ENCODE measurements around the gene NFKBIL1. TPM values are rescaled to one million over a fixed set of nuclear protein-coding genes. Genes with fewer than 3 reads are reported as not detected.

The NFKBIL1 gene
- polyA plus RNA-seq, 1 of the 3 experiments (the other 2 are of a cell fraction): 17.1 TPM

DNA sequence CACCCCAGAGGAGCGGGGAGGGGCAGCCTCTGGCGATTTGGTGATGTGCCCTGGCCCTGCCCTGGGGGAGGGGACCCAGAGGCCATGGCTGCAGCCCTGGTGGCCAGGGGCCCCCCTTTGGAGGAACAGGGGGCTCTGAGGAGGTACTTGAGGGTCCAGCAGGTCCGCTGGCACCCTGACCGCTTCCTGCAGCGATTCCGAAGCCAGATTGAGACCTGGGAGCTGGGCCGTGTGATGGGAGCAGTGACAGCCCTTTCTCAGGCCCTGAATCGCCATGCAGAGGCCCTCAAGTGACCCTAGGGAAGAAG is 10.9 kb downstream of the NFKBIL1 start:
- Histone ChIP-seq H3K4me3 (ENCODE audit: low read depth in 2 of 2, low read length in 1 of 2) (no peak overlapping the region), H3K9me2 (no peaks in the 10 kb centered on the region), H3K36me3 (replicated peaks in 1 of 2; ENCODE audit: control insufficient read depth in 1 of 2, insufficient read depth in 2 of 2, low read length in 1 of 2) (peaks cover 26 to 31% of the 10 kb centered on the region in 2 experiments), H3F3A (replicated peaks; ENCODE audit: insufficient read depth) (peaks cover 27% of the 10 kb centered on the region), H2AFZ (ENCODE audit: low read depth) (no peak overlapping the region), H4K20me1 (ENCODE audit: insufficient read depth) (no peaks in the 10 kb centered on the region), H3K27me3 (ENCODE audit: insufficient read depth) (no peaks in the 10 kb centered on the region), H3K4me1 (ENCODE audit: control insufficient read depth in 1 of 2, insufficient read depth in 2 of 2, low read depth in 1 of 2, low read length in 1 of 2) (peaks cover 0 to 20% of the 10 kb centered on the region in 2 experiments; a peak in 3 of 4 replicates), H3K4me2 (no peak overlapping the region), H3K79me2 (ENCODE audit: insufficient read depth) (peaks cover 23% of the 10 kb centered on the region; the same call in 1 of the 2 replicates), H3K9me3 (no peaks in the 10 kb centered on the region), H3K9ac (no peak overlapping the region), H3K27ac (ENCODE audit: low read depth in 2 of 2, low read length in 1 of 2) (no peak overlapping the region)
- no peak for TF ChIP-seq ELF1 (IDR thresholded peaks at IDR 0.05)
- TF ChIP-seq TEAD4 (IDR thresholded peaks at IDR 0.05; ENCODE audit: borderline replicate concordance, insufficient read depth): no peak
- TF ChIP-seq TAF1 (IDR thresholded peaks at IDR 0.05; ENCODE audit: borderline replicate concordance, low read depth, low read length): no peak
- no peak for TF ChIP-seq MXI1 (IDR thresholded peaks at IDR 0.05; ENCODE audit: low read depth, low read length)
- TF ChIP-seq MEF2A (IDR thresholded peaks at IDR 0.05; ENCODE audit: borderline replicate concordance, low read depth): no peak
- TF ChIP-seq RXRA (IDR thresholded peaks at IDR 0.05; ENCODE audit: borderline replicate concordance, low read depth): no peak
- TF ChIP-seq, protein P1, sequence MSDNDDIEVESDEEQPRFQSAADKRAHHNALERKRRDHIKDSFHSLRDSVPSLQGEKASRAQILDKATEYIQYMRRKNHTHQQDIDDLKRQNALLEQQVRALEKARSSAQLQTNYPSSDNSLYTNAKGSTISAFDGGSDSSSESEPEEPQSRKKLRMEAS (IDR thresholded peaks at IDR 0.05; ENCODE audit: low read depth): no peak
- no peak for TF ChIP-seq CHD2 (IDR thresholded peaks at IDR 0.05; ENCODE audit: low read length, partially characterized antibody)
- no peak for TF ChIP-seq FOSL2 (IDR thresholded peaks at IDR 0.05; ENCODE audit: borderline replicate concordance, low read depth)
- TF ChIP-seq NFIC (IDR thresholded peaks at IDR 0.05; ENCODE audit: borderline replicate concordance): no peak
- TF ChIP-seq TCF12 (IDR thresholded peaks at IDR 0.05): no peak
- DNase-seq: no peak
- POLR2A ChIA-PET: no interaction called here
- 96% methylated on average over 3 of the region's 8 CpGs for WGBS (ENCODE audit: low lambda C conversion rate)
- CTCF ChIA-PET: interaction anchor here (1.0 to 5.7 kb wide), 4 partner anchors 10 to 40 kb away, joined by 3 to 29 read pairs (median 4); partner anchors contain the start of genes ATP6V1G2 and LTB

DNA sequence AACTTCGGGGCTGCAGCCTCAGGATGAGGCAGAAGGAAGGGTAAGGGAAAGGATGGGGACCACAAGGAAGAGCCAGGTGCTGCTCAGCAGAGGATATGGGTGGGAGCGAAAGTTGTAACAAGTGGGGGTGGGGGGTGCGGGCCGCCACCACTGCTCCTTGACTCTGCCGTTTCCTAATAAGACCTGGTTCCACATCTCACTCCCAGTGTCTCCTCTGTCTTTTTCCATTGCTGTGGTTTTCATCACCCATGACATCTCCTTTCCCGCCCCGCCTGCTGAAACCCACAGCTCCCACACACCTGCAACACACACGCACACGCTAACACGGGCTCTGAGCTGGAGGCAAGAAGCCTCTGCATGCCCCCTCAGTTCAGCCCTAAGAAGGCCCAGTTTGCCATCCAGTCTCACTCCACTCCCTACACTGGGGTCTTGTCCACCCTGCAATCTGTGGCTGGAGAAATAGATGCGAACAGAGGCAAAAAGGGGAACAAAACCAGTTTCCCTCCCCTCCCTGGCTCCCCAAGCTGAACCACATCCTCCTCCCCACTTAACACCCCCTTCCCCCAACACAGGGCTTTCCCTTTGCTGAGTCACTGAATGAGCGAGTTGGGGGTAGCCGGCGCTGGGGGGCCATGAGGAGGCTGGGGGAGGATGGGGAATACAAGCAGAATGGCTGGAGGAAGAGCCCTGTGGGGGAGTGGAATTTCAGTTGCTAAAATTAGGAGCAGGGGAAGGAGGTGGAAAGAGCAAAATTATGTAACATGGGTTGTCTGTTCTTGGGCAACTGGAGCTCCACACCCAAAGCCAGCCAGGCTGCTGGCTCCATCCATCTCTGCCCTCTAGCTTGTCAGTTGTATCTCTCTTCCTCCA is 11.5 kb downstream of the NFKBIL1 start:
- Histone ChIP-seq H3K4me2 (no peak overlapping the region), H3K9me2 (no peaks in the 10 kb centered on the region)
- TF ChIP-seq, protein P2, sequence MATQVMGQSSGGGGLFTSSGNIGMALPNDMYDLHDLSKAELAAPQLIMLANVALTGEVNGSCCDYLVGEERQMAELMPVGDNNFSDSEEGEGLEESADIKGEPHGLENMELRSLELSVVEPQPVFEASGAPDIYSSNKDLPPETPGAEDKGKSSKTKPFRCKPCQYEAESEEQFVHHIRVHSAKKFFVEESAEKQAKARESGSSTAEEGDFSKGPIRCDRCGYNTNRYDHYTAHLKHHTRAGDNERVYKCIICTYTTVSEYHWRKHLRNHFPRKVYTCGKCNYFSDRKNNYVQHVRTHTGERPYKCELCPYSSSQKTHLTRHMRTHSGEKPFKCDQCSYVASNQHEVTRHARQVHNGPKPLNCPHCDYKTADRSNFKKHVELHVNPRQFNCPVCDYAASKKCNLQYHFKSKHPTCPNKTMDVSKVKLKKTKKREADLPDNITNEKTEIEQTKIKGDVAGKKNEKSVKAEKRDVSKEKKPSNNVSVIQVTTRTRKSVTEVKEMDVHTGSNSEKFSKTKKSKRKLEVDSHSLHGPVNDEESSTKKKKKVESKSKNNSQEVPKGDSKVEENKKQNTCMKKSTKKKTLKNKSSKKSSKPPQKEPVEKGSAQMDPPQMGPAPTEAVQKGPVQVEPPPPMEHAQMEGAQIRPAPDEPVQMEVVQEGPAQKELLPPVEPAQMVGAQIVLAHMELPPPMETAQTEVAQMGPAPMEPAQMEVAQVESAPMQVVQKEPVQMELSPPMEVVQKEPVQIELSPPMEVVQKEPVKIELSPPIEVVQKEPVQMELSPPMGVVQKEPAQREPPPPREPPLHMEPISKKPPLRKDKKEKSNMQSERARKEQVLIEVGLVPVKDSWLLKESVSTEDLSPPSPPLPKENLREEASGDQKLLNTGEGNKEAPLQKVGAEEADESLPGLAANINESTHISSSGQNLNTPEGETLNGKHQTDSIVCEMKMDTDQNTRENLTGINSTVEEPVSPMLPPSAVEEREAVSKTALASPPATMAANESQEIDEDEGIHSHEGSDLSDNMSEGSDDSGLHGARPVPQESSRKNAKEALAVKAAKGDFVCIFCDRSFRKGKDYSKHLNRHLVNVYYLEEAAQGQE (IDR thresholded peaks at IDR 0.05; ENCODE audit: low read depth, low read length): no peak
- TF ChIP-seq FOXJ3 (CRISPR knock-in tag; IDR thresholded peaks at IDR 0.05) (no peak), EZH2phosphoT487 (IDR thresholded peaks at IDR 0.05; ENCODE audit: borderline replicate concordance, low read depth) (no peak), NRF1 (IDR thresholded peaks at IDR 0.05; ENCODE audit: low read depth, low read length) (no peak), MXI1 (IDR thresholded peaks at IDR 0.05; ENCODE audit: low read depth, low read length) (no peak), FOXM1 (IDR thresholded peaks at IDR 0.05; ENCODE audit: low read depth) (no peak), SMC3 (IDR thresholded peaks at IDR 0.05; ENCODE audit: low read depth, low read length) (no peak), RCOR1 (IDR thresholded peaks at IDR 0.05; ENCODE audit: low read length) (no peak)
- TF ChIP-seq, protein P3, sequence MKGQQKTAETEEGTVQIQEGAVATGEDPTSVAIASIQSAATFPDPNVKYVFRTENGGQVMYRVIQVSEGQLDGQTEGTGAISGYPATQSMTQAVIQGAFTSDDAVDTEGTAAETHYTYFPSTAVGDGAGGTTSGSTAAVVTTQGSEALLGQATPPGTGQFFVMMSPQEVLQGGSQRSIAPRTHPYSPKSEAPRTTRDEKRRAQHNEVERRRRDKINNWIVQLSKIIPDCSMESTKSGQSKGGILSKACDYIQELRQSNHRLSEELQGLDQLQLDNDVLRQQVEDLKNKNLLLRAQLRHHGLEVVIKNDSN (IDR thresholded peaks at IDR 0.05; ENCODE audit: borderline replicate concordance, low read depth): no peak
- TF ChIP-seq, protein P1 (IDR thresholded peaks at IDR 0.05; ENCODE audit: low read depth): no peak
- TF ChIP-seq, protein P4, sequence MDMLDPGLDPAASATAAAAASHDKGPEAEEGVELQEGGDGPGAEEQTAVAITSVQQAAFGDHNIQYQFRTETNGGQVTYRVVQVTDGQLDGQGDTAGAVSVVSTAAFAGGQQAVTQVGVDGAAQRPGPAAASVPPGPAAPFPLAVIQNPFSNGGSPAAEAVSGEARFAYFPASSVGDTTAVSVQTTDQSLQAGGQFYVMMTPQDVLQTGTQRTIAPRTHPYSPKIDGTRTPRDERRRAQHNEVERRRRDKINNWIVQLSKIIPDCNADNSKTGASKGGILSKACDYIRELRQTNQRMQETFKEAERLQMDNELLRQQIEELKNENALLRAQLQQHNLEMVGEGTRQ (IDR thresholded peaks at IDR 0.05; ENCODE audit: borderline replicate concordance, low read depth, low read length): no peak

More for the DNA sequence above, 11.5 kb downstream of the NFKBIL1 start:
- peaks cover 17% of the 10 kb centered on the region; the same call in 1 of the 2 replicates for H3K79me2 ChIP-seq (ENCODE audit: insufficient read depth)
- H3K9me3 ChIP-seq: no peaks in the 10 kb centered on the region
- H3F3A ChIP-seq (replicated peaks; ENCODE audit: insufficient read depth): peaks cover 31% of the 10 kb centered on the region
- WGBS (ENCODE audit: low lambda C conversion rate): 84% methylated on average over 14 of the region's 14 CpGs
- no peak overlapping the region for H3K9ac ChIP-seq
- no peaks in the 10 kb centered on the region for H4K20me1 ChIP-seq (ENCODE audit: insufficient read depth)
- ChIA-PET CTCF (interaction anchor here (1.0 to 5.7 kb wide), 4 partner anchors 10 to 39 kb away, joined by 3 to 29 read pairs (median 4); partner anchors contain the start of genes ATP6V1G2 and LTB), POLR2A (interaction anchor here (0.9 kb wide), 1 partner anchor 8 kb away, joined by 3 read pairs; no protein-coding TSS in a partner anchor)
- no peak overlapping the region for H3K4me3 ChIP-seq (ENCODE audit: low read depth in 2 of 2, low read length in 1 of 2)
- no peak overlapping the region for H2AFZ ChIP-seq (ENCODE audit: low read depth)
- DNase-seq: no peak
- H3K27me3 ChIP-seq (ENCODE audit: insufficient read depth): no peaks in the 10 kb centered on the region
- peak overlapping the region in 1 of 2 experiments; percentile 77; a peak in 2 of 4 replicates for H3K27ac ChIP-seq (ENCODE audit: low read depth in 2 of 2, low read length in 1 of 2)
- peaks cover 20 to 30% of the 10 kb centered on the region in 2 experiments for H3K36me3 ChIP-seq (replicated peaks in 1 of 2; ENCODE audit: control insufficient read depth in 1 of 2, insufficient read depth in 2 of 2, low read length in 1 of 2)
- peaks cover 0 to 20% of the 10 kb centered on the region in 2 experiments; a peak in 3 of 4 replicates for H3K4me1 ChIP-seq (ENCODE audit: control insufficient read depth in 1 of 2, insufficient read depth in 2 of 2, low read depth in 1 of 2, low read length in 1 of 2)
